HG03175 (cell line): Measurements from ENCODE around the gene SMAD7.
A peak's percentile ranks its signal among the peaks of the same experiment; 100 is the strongest.

Experiments used
- ATAC-seq: cut with Tn5 transposase; IDR thresholded peaks from one replicate; pipeline ENCODE4 v1.9.1; 2021; ENCODE audit warnings: mild to moderate bottlenecking, moderate library complexity; ENCODE audit not compliant: unreplicated experiment

The SMAD7 gene

GRCh38 chr18:48919547-48919946 is 31.2 kb downstream of the SMAD7 start:
- ATAC-seq, result no peak

DNA sequence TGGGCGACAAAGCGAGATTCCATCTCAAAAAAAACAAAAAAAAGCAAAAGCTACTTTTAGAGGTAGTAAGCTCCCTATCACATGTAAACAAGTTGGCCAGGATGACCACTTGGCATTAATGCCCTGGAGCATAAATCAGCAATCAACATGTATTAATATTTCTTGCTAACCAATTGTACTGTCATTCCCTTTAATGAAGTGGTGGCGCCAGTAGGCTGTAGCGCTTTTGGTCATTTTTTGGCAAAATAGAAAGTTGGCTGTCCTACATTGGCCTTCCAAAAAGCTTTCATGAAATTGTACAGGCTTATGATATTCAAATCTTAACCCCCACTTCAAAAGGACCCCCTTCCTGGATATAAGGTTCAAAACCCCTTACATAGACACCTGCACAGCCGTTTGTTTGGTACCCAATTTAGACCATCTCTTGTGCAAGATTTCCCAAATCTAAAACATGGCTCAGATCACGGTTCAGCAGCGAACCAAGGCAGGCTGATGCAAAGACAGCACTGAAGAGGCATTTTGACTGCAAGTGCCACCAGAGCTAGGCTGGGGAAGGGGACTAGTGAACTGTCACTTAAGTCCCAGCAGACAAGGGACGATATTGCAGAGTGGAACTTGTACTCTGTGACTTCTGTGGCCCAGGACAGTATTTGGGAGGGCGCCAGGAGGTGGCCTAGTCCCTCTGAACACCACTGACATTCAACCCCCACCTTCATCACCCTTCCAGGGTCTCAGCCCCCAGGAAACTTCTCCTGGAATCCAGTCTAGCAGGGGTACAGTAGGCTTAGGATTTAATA is 31.9 kb downstream of the SMAD7 start:
- no peak for ATAC-seq

DNA sequence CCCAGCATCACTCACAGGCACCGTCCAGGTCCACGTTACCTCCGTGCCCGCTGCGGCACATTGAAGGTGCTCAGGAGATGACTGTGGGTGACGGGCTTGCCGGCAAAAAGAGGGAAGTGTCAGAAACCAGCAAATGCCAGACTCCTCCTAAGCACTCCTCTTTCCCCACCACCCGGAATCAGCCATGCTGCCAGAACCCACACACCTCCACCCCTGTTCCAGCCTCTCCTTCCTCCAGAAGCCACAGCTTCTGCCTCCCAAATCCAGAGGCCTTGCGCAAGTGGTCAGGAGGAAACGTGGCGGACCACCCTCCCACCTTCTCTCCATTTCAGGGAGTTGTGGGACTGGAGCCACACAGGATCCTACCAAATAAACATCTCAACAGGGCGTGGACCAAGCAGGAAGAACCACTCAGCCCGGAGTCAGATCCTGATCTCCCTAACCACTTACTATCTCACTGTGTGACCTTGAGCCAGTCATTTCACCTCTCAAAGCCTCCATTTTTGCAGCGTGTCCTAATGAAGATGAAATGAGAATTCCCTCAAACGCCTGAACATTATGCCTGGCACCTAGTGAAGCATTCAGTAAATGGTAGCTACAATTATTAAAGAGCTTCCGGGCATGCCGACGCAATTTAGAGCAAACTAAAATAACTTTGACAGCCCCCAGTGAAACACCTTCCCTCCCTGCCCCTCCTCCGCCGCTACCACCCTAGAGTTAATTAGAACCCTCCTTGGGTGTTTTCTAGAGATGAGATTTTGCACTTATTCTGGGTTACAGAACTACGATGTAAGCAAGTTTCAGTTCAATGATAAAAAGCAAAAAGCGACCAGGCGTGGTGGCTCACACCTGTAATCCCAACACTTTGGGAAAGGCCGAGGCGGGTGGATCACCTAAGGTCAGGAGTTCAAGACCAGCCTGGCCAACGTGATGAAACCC is 32.9 kb downstream of the SMAD7 start:
- ATAC-seq, result no peak

DNA sequence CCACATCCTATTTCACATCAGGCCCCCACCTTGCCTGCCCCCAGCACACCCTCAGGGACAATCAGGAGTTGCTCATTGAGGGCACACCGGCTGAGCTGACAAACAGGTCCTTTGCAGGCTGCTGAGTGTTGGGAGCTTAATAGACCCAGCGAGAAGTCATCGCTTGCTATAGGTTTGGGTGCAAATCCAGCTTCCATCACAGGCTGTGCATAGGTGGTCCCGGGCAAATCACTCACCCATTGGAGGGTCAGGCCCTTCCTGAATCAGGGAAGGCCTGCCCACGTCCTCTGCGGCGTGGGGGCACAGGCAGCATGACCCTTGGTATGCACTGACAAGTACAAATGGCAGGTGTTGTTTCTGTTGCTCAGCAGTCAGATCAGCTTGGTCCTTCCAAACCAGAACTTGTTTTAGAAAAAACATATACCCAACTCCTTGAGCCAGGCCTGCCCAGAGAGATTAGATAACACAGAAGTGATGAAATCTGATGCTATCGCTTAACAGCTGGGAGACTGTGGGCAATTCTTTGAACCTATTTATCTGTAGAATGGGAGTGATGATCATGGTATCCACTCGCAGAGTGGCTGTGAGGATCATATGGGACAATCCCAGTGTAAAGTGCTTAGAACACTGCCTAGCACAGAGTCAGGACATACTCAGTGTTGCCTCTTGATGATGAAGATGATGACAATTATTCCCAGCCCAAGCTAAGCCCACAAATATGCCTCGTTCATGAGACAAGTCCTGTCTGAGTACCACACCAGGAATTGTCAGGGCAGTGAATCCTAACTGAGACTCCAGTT is 34.9 kb downstream of the SMAD7 start:
- no peak for ATAC-seq

- no peak for ATAC-seq
Measured at GRCh38 chr18:48914581-48915251, 36.0 kb downstream of the SMAD7 start.

GRCh38 chr18:48913775-48914174 is 37.0 kb downstream of the SMAD7 start:
- ATAC-seq, result no peak

DNA sequence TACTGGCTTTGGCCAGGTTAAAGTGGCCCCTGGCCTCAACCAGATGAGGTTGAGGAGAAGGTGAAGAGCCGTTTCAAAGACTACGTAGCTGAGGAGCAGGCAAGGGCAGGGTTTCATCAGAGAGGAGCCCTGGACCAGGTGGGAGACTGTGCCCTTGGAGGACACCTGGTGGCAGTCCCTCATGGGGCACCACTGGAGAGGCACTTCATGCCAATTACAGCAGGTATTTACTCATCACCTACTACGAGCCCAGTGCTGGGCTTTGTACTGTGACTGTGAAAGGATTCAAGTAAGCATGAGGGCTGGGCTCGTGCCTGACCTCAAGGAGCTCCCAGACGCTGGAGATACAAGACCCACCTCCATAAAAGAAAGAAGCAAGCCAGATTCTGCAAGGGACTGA is 37.6 kb downstream of the SMAD7 start:
- ATAC-seq, result peak; percentile 42

DNA sequence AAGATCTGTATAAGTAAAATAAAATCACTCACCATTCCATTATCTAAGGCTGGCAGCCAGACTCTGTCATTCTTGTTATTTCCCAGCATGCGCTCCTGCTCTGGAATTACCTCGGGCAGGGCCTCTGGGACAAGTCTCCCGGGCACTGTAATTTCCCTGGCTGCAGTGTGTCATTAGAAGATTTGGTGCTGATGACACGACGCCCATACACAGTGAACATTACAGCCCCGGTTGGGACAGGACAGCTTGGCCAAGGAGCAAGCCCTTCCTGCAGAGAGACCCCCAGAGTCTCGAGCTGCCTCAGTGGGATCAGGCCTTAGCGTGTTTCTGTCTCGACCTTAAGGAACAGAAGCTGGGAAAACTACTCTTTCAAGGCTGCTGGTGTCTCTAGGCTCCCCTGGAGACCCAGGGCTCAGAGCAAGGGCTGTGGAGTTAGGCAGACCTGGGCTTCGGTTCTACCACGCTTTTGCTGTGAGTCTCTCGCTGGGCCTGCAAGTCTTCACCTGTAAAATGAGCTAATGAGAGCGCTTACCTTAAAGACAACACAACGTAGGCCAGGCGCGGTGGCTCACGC is 39.7 kb downstream of the SMAD7 start:
- no peak for ATAC-seq

DNA sequence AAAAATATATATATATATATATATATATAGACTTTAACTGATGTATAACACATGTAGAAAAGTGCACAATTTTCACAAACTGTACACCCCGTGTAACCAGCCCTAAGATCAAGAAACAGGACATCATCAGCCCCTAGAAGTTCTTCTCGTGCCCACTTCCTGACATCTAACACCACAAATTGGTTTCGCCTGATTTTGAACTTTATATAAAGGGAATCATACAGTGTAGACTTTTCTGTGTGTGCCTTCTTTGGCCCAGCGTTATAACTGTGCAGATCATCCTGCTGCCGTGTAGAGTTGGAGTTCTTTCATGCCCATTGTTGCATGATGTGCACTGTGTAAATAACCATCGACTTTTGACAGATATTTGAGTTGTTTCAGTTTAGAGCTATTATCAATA is 41.0 kb downstream of the SMAD7 start:
- no peak for ATAC-seq

- no peak for ATAC-seq
Measured at GRCh38 chr18:48908916-48909315, 41.8 kb downstream of the SMAD7 start.

GRCh38 chr18:48905513-48905912 is 45.3 kb downstream of the SMAD7 start:
- no peak for ATAC-seq

- no peak for ATAC-seq
Measured at GRCh38 chr18:48904847-48905394, 45.8 kb downstream of the SMAD7 start.

DNA sequence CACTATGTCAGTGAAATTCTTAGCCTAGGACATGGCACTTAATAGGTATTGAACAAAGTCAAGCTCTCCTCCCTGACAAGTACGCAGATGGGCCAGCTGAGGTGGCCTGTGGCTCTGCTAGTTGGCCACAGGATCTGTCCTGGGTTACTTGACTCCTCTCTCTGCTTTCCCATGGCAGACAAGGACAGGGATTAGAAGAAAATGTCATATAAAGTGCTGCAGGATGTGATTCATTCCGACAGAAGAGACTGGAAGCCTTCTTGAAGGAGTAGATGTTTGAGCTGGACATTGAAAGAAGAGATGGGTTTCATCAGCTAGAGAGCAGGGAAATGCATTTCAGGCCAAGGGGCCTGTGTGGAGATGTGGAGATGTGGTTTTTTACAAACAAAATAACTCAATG is 46.7 kb downstream of the SMAD7 start:
- no peak for ATAC-seq

GRCh38 chr18:48902856-48903601 is 47.7 kb downstream of the SMAD7 start:
- no peak for ATAC-seq

GRCh38 chr18:48902023-48902855 is 48.5 kb downstream of the SMAD7 start:
- ATAC-seq, result no peak

- no peak for ATAC-seq
Measured at GRCh38 chr18:48901145-48902022, 49.4 kb downstream of the SMAD7 start.

DNA sequence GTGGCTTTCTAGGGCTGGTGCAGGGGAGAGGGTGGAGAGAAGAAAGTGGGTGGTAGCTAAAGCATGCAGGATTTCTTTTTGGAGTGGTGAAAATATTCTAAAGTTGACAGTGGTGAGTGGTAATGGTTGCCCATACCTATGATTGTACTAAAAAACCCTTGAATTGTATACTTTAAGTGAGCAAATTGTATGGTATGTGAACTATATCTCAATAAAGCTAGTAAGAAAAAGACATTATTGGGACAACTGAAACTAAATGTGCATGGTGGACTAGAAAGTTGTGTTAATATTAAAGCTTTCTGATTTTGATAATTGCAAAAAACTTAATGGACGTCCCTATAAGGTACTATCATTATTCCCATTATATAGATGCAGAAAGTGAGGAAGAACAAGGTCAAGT is 50.3 kb downstream of the SMAD7 start:
- no peak for ATAC-seq
